Thoracic aorta (tissue), 2 donors: Measurements from ENCODE around the gene PARP8. TPM values are rescaled to one million over a fixed set of nuclear protein-coding genes. Genes with fewer than 3 reads are reported as not detected.

Source experiments
- ATAC-seq: fragments of 150-250 bp; one replicate; pipeline ENCODE4 v1.8.0; 2017; ENCODE audit warnings: low read depth; ENCODE audit not compliant: insufficient number of reproducible peaks, low FRiP score
- DNase-seq: peaks from one replicate; pipeline ENCODE4 v3.0.0-alpha.2; 2020; ENCODE audit warnings: low spot score
- H3K27ac ChIP-seq, 2 donors: fragments of 200-600 bp; sonication (generic); 1 replicate in 1 of 2; 2 replicates in 1 of 2; pipeline ENCODE4 v1.5.1; 2016; ENCODE audit warnings: mild to moderate bottlenecking in 2 of 2, moderate library complexity in 2 of 2
- H3K27me3 ChIP-seq: fragments of 200-600 bp; sonication (generic); replicated peaks from 2 replicates; pipeline ENCODE4 v1.6.0; 2016; ENCODE audit warnings: mild to moderate bottlenecking; ENCODE audit not compliant: insufficient read depth
- H3K36me3 ChIP-seq: fragments of 200-600 bp; sonication (generic); one replicate; pipeline ENCODE4 v1.5.1; 2016
- H3K4me1 ChIP-seq, 2 donors: fragments of 200-600 bp; sonication (generic); 1 replicate in 1 of 2; 2 replicates in 1 of 2; pipeline versions ENCODE4 v1.5.1 to v1.6.0; 2016; ENCODE audit warnings: low read depth in 2 of 2, mild to moderate bottlenecking in 1 of 2; ENCODE audit not compliant: control insufficient read depth in 1 of 2
- H3K4me3 ChIP-seq: fragments of 200-600 bp; sonication (generic); 2 replicates; pipeline ENCODE4 v1.5.1; 2016; ENCODE audit warnings: mild to moderate bottlenecking
- H3K9me3 ChIP-seq: fragments of 200-600 bp; sonication (generic); 2 replicates; pipeline ENCODE4 v1.5.1; 2016
- CTCF ChIP-seq: fragments of 200-600 bp; sonication (generic); IDR thresholded peaks from one replicate; pipeline ENCODE4 v1.5.1; 2019; ENCODE audit warnings: antibody characterized with exemption
- total RNA-seq, 2 donors: library from RNA; depleted of rRNA; stranded (reverse); fragments of >200 nt; gene quantifications; one replicate each; pipeline versions ENCODE4 v1.1.0 to v1.2.3, GENCODE V29; 2016

The PARP8 gene
- total RNA-seq, 2 donors from 2014 or later: 27.5 to 34.7 TPM

GRCh38 chr5:50836356-50836755 lies 169.9 kb downstream of the PARP8 start:
- DNase-seq (no peak), ATAC-seq (no peak)
- Histone ChIP-seq H3K27me3 (no peaks in the 10 kb centered on the region), H3K4me1 (no peaks in the 10 kb centered on the region), H3K9me3 (no peaks in the 10 kb centered on the region), H3K36me3 (peaks cover 10% of the 10 kb centered on the region), H3K27ac (no peak overlapping the region), H3K4me3 (no peak overlapping the region)
- no peak for TF ChIP-seq CTCF

DNA sequence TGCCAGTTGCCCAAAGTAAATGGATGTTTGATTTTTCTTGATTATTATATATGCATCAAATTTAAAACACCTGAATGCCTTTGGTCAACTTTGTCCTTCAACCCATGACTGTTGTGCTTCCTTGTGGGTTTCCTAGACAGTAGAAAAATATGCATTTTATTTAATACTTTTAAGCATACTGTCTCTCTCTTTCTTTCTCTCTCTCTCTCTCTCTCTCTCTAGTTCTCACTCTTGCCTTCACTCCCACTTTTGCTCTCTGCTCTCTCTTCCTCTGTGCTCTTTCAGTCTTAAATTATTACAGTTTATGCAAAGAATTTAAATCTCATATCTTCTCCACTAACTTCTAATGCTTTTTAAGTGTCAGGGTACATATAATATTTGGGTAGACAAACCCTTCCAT lies 173.0 kb downstream of the PARP8 start:
- Histone ChIP-seq H3K36me3 (peaks cover 12% of the 10 kb centered on the region), H3K4me1 (no peaks in the 10 kb centered on the region), H3K9me3 (no peaks in the 10 kb centered on the region), H3K4me3 (no peak overlapping the region), H3K27me3 (no peaks in the 10 kb centered on the region), H3K27ac (no peak overlapping the region)
- TF ChIP-seq CTCF: no peak
- DNase-seq (no peak), ATAC-seq (no peak)

GRCh38 chr5:50843091-50843490 lies 176.7 kb downstream of the PARP8 start:
- no peaks in the 10 kb centered on the region for H3K9me3 ChIP-seq
- peaks cover 2% of the 10 kb centered on the region for H3K36me3 ChIP-seq
- ATAC-seq: no peak
- no peaks in the 10 kb centered on the region for H3K27me3 ChIP-seq
- no peak for TF ChIP-seq CTCF
- no peak overlapping the region for H3K4me3 ChIP-seq
- no peaks in the 10 kb centered on the region for H3K4me1 ChIP-seq
- no peak for DNase-seq
- H3K27ac ChIP-seq: no peak overlapping the region

GRCh38 chr5:50846261-50846660 lies 179.8 kb downstream of the PARP8 start:
- DNase-seq (no peak), ATAC-seq (no peak)
- TF ChIP-seq CTCF: no peak
- Histone ChIP-seq H3K27ac (no peak overlapping the region), H3K27me3 (no peaks in the 10 kb centered on the region), H3K36me3 (peaks cover 2% of the 10 kb centered on the region), H3K4me3 (no peak overlapping the region), H3K9me3 (no peaks in the 10 kb centered on the region), H3K4me1 (no peaks in the 10 kb centered on the region)

DNA sequence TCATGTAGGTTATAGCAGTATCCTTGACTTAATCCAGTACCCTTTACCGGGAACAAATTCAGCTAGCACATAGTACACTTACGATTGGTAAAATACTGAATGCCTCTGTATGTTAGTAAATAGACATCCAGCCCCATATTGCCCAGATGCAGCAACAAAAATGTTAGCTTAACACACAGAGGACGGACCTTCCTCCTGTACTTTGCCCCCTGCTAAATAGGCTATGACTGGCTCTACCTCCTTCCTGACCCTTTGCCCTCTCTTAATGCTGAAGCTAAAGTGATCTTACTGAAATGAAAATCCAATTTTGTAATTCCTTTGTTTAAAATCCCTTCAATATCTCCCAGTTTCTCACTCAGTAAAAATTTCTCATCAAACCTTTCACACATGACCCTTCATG lies 183.1 kb downstream of the PARP8 start:
- ATAC-seq: no peak
- H3K4me1 ChIP-seq: no peaks in the 10 kb centered on the region
- H3K4me3 ChIP-seq: no peak overlapping the region
- no peaks in the 10 kb centered on the region for H3K27me3 ChIP-seq
- no peak for DNase-seq
- no peaks in the 10 kb centered on the region for H3K9me3 ChIP-seq
- H3K27ac ChIP-seq: no peak overlapping the region
- no peak for TF ChIP-seq CTCF
- H3K36me3 ChIP-seq: no peaks in the 10 kb centered on the region
